ENCODE data around the gene HSPBP1.

DNA sequence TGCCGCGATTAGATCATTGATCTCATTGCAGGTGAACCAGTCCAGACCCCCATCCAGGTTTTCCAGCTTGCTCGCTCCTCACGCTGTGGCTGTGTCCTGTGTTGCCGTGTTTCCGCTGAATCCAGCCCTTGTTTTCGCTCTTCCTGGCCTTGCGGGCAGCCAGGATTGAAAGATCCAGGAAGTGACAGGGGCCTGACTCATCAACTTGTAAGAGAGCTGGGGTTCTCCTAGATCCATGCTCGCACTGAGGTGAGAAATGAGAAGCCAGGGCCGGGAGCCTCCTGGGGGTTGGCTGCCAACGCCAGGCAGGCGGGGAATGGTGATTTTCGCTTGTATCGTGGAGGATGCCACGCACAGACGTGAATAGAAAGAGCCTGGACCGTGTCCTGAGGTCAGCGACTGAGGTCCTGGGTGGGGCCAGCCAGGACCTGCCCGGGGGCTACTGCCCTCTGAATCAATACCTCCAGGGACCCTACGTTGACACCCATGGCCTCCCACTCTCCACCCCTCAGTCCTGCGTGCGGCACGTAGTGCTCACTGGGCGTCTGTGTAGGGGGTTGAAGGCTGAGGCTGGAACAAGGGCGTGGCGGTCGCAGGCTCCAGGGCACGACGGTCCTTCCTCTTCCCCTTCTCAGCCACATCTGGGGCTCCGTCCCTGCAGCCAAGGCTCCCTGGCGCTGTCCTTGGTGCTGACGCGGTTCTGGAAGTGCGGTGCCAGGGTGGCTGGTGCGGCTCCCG lies 63.3 kb downstream of the HSPBP1 start:
- TF ChIP-seq, protein P1, sequence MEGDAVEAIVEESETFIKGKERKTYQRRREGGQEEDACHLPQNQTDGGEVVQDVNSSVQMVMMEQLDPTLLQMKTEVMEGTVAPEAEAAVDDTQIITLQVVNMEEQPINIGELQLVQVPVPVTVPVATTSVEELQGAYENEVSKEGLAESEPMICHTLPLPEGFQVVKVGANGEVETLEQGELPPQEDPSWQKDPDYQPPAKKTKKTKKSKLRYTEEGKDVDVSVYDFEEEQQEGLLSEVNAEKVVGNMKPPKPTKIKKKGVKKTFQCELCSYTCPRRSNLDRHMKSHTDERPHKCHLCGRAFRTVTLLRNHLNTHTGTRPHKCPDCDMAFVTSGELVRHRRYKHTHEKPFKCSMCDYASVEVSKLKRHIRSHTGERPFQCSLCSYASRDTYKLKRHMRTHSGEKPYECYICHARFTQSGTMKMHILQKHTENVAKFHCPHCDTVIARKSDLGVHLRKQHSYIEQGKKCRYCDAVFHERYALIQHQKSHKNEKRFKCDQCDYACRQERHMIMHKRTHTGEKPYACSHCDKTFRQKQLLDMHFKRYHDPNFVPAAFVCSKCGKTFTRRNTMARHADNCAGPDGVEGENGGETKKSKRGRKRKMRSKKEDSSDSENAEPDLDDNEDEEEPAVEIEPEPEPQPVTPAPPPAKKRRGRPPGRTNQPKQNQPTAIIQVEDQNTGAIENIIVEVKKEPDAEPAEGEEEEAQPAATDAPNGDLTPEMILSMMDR (IDR thresholded peaks at IDR 0.05; ENCODE audit: extremely low read depth in 1 of 2, insufficient read depth in 1 of 2, low read depth in 1 of 2, low read length in 2 of 2) = no peak
- TF ChIP-seq MYC (IDR thresholded peaks at IDR 0.05; ENCODE audit: low read depth, low read length) (peak; percentile 50), EZH2 (IDR thresholded peaks at IDR 0.05; ENCODE audit: borderline replicate concordance, low read depth, low read length, severe bottlenecking) (no peak), FOS (IDR thresholded peaks at IDR 0.05; ENCODE audit: borderline replicate concordance, insufficient read depth, low read length) (peak; percentile 98)
